Inflammatory macrophage (primary cell): ENCODE data around the gene MTG2.

Experiments used
- DNase-seq, 2 donors: peaks; one replicate each; pipeline ENCODE4 v3.0.0-alpha.2; 2020 to 2022

Gene MTG2

DNA sequence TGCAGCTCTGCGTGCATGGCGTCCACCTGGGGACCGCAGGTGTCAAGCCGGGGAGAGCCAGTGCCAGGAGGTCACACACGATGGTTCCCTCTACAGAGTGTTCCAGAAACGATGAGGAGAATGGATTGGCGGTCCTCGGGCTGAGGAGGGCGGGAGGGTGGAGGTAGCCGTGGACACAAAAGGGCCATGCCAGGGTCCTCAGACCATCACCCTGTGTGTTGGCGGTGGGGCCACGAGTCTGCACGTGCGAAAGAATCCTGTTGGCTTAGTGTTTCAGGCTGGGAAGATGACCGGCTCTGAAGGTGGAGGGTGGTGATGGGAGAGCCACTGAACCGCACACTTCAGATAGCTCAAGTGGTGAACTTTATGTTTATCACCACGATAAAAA, 23.6 kb downstream of the MTG2 start:
- no peak for DNase-seq

- DNase-seq: no peak
These were observed 25.4 kb downstream of the MTG2 start for GRCh38 chr20:62208061-62208794.

DNA sequence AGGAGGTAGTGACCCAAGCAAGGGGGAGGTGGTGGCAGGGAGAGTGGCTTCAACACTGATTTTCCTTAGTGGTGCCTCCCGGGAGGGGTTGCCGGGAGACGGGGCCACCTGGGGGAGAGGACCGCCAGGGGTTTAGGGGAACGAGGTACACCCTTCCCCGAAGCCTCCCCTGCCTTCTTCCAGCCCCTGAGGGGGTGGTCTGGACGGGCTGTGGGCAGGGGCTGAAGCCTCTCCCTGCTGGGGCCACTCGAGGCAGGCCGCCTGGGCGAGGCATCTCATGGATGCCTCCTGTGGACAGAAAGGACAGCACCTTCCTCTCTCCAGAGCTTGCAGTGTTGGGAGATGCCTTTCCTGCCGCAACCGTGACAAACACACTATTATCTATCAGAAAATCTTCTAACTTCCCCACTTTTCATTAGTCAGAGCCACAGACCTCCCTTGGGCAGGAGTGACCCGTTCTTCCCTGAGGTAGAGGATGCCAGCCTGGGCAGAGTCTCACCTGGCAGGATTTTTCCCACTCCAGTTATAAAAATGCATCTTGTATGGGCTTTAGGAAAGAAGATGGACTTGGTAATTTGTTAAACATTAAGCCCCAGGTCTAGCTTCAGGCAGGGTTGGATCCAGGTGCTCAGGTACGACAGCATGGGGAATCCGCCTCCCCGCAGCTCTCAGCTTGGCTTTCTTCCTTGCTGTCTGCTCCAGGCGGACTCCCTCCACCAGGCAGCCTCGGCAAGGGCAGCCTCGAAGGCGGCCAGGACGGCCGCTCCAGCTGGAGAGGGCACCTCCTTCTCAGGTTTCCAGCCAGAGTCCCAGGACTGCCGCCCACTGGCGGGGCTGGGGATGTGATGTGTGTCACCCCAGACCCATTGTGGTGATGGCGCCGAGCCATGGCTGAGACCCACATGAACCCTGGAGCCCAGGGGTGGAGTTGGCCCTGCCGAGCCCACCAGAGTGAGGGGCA, 26.2 kb downstream of the MTG2 start:
- no peak for DNase-seq

DNA sequence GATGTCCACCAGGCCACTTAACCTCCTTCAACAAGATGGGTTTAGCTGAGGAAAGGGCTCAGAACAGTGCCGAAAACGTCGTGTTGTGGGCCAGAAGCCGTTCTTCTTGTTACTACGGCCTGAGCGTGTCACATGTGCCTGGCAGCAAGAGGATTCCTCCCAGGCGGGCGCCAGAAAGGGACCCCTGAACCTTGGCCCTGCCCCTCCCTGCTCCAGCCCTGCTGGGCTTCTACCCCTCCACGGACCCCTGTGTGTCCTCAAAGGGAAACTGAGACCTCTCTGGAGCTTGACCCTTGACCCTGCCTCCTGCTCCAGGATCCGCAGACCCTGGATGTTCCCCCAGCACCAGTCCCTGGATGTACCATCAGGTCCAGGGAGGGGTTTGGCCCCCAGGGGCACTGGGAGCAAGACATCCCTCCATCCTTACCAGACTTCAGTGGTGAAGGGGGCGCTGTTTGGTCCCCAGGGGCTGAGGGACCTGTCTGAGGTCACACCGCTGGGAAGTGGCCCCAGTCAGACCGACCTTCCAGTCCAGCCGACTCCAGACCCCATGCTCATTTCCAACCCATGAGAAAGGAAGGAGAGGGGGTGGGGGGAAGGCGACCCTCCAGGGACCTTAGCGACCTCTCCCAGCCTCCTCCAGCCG, 27.1 kb downstream of the MTG2 start:
- DNase-seq: no peak

DNA sequence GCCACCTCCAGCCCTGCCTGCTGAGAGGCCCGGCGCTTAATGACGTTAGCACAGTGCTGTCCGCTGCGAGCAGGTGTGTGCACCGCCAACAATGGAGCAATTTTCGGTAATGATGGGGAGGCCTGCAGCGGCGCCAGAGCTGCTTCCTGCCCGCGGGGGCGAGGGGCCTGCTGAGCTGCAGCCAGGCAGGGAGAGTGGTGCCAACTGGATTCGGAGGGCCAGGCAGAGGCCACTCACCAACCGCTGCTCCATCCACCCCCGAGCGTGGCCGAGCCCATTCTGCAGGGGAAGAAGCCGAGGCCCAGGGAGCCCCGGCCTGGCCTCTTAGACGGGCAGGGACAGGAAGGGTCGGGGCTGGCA, 27.6 kb downstream of the MTG2 start:
- DNase-seq: no peak

DNA sequence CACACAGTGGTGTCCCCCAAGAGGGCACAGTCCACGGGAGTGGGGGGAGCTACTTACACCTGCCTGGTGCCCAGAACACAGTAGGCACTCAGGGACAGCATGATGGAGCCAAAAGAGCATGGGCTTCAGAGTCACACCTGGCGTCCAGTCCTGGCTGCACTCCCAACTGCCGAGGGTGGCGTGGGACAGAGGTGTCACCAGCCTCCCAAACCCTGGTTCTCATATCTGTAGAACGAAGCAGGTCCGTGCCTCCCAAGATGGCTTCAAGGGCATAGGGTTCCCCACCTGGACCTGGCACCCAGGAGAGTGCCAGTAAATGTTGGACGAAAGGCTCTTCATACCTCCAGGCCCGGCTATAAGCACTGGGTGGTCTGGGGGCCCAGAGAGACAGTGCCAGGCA, 28.4 kb downstream of the MTG2 start:
- no peak for DNase-seq

DNA sequence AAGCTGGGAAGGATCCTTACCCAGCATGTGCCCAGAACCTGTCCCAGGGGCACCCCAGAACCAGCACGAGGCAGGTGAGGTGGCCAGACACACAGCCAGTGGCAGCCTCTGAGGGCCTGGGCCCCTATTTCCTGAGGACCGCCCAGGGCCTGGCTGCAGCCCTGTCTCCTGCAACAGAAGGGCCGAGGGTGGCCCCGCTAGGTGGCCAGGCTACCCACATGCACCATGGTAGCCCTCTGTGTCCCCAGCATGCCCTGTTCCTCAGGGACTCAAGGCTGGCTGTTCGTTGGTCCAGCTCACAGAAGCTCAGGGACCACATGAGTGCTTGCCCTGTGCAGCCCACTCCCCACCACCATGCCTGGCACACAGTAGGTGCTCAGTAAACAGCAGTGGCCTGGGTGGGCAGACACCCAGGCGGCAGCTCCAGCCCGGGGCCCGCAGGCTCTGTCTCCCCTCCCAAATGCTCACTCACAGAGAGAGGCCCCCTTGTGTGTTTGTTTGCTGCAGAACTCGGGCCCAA, 29.0 kb downstream of the MTG2 start:
- DNase-seq: no peak

- no peak for DNase-seq
These were observed 29.5 kb downstream of the MTG2 start for GRCh38 chr20:62212299-62212698.

DNA sequence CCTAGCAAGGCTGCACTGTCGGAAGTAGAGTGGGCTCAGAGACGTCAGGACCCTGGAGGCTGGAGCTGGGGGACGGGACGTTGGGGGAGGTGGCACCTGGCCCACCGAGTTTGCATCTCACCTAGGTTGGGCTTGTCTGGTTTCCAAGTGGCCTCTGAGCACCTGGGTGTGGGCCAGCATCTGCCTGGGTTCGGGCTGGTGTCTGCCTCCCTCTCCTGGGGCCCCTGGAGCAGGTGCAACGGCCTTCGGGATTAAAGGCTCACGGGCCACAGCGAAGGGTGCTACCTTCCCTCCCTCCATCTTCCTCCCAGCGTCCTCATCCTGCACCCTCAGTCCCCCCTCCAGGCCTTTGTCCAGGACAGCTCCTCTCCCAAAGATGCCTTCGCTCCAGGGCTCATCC, 31.2 kb downstream of the MTG2 start:
- no peak for DNase-seq

DNA sequence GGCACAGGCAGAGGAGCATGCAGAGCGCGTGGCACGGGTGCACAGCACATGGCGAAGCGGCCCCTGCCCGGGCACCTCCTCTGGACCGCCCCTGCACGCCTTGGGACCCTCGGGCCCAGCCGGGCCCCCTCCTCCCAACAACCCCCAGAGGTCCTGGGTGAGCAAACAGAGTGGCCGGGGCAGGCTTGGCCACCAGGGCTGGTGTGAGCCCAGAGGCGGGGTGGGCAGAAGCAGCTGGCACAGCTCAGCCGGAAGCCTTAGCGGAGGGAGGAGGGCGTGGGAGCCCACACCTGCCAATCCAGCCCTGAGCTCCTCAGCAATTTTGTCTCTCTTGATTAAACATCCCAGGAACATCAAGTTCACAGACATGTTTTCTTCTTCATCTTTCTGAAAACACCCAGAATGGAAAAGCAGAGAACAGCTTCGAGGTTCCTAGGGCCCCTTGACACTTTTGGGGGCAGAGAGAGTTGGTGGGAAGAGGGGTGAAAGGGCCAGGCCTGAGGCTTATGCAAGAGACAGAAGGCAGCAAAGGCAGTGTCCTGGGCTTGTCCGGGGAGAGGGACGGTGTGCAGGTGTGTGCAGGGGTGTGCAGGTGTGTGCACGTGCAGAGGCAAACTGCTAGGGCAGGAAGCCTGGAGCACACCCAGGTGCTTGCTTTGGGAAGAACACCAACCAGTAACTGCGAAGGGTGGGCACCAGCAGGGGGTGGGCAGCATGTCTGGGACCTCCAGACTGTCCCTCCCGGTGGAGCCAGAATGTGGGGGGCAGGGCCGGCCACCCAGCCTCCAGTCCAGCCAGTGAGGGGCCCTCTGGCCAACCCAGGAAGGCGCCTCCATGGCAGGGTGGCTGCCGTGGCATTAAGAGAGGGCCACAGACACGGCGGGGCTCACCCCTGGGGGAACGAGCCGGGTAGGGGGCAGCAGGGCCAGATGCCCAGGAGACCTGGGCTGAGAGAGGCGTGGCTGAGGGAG, 32.5 kb downstream of the MTG2 start:
- no peak for DNase-seq

- DNase-seq: no peak
These were observed 33.3 kb downstream of the MTG2 start for GRCh38 chr20:62215991-62216635.

GRCh38 chr20:62216636-62217566, 34.1 kb downstream of the MTG2 start:
- DNase-seq: no peak

GRCh38 chr20:62217913-62218773, 35.3 kb downstream of the MTG2 start:
- no peak for DNase-seq

DNA sequence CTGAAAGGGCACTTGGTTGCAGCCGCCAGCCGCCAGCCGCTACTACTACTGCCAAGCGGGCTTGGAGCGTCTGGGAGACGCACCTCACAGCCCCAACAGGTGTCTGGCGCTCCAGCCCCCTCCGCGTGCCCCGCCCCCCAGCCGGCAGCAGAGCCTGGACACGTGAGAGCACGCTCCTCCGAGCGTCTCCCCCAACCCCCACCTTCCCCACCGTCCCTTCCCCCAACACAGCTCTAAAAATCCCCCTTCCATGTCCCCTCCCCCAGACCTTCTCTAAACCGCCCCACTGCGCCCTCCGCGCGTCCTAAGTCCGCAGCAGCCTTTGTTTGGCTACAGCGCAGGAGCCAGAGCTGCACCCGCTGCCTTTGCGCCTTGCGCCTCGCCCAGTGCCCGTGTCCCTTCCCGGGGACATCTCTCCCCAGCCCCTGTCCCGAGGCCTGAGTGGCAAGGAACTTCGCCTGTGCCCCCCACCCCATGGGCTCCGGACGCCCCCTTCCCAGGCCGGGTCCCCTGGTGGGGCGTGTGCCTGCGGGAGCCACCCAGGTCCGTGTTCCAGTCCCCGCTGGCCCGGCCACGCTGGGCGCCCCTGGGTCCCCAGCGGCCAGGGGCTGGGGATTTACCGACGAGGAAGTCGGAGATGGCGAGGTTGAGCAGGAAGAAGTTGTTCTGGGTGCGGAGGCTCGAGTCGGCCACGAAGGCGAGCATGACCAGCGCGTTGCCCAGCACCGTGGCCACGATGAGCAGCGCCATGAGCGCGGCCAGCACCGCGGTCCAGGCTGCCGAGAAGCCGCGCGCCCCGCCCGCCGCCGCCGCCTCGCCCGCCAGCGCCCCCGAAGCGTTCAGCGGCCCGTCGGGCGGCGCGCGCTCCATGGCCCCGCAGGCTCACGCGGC, 36.5 kb downstream of the MTG2 start:
- no peak for DNase-seq

GRCh38 chr20:62219992-62220665, 37.3 kb downstream of the MTG2 start, which contains the start of gene HRH3:
Gene HRH3 (minus strand): TSS chr20:62220278. CDS start chr20:62219970, 308 bp downstream.
- no peak for DNase-seq

DNA sequence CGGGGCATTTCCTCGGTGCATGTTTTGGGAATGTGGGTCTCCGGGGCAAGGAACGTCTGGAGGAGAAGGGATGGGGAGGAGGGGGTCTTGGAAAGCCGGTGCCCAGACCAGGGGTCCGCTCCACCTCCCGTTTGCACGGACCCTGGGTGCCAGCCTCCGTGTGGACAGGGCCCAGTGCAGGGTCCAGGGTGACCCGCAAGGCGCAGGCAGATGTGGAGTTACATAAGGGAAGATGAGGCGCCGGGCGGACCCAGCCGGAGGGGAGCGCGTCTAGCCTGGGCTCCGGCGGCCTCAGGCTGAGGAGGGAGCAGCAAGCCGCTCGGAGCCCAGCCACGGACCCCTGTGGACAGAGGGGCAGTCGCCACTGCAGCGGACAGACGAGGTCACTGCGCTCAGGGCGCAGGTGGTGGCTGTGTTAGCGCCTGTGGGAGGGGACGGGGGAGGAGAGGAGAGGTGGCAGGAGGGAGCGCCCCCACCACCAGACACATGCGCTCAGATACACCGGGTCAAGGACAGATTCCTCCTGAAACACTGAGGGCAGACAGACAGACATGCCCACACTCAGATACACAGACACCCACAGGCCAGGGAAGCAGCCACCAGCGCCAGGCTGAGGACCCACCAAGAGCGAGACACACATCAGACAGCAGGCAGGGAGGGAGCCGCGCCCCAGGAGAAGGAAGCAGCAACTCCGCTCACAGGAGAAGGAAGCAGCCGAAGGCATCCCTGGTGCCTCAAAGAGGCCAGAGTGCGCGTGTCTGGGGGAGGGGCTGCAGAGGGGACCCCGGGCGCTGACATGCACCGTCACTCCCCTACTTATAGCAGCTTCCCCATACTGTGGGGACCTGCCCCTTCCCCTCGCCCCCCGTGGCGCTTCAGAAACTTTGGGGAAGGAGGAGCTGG, 38.1 kb downstream of the MTG2 start:
- DNase-seq: no peak
